Tibial nerve (tissue), 4 donors: ENCODE results near the gene SORBS1.

Experiments
- CTCF ChIP-seq, 5 experiments: fragments of 200-600 bp in 3 of 5; fragments of 450-650 bp in 2 of 5; sonication (generic) in 3 of 5; IDR thresholded peaks; one replicate each; pipeline ENCODE4 v1.5.1; 2016 to 2019; ENCODE audit warnings: antibody characterized with exemption in 5 of 5, mild to moderate bottlenecking in 3 of 5, moderate library complexity in 2 of 5
- EP300 ChIP-seq, 2 donors: sonication (generic); formaldehyde crosslinking; IDR thresholded peaks; one replicate each; pipeline ENCODE4 v1.6.1; 2017; ENCODE audit warnings: antibody characterized with exemption in 2 of 2, mild to moderate bottlenecking in 1 of 2
- POLR2A ChIP-seq, 2 donors: fragments of 450-650 bp; IDR thresholded peaks; one replicate each; pipeline ENCODE4 v1.6.1; 2017; ENCODE audit warnings: antibody characterized with exemption in 2 of 2, mild to moderate bottlenecking in 2 of 2, moderate library complexity in 2 of 2

- TF ChIP-seq CTCF (IDR thresholded peaks at IDR 0.05) (no peak), EP300 (IDR thresholded peaks at IDR 0.05) (no peak), POLR2A (IDR thresholded peaks at IDR 0.05) (no peak)
Measured at GRCh38 chr10:95304463-95304862, 256.7 kb downstream of the SORBS1 start.
